DOHH2 (cell line): ENCODE data around the gene ALDH5A1.

ENCODE experiments used
- CTCF ChIP-seq: fragments of 200-600 bp; sonication (generic); IDR thresholded peaks from one replicate; pipeline ENCODE4 v1.5.1; 2014; ENCODE audit warnings: antibody characterized with exemption, mild to moderate bottlenecking, low read depth, low read length; ENCODE audit not compliant: poor library complexity, severe bottlenecking
- EZH2phosphoT487 ChIP-seq: fragments of 200-600 bp; sonication (generic); IDR thresholded peaks from 2 replicates; pipeline ENCODE4 v1.6.1; 2017; ENCODE audit warnings: borderline replicate concordance, mild to moderate bottlenecking, antibody characterized with exemption, low read length, moderate library complexity, mixed read lengths

- TF ChIP-seq EZH2phosphoT487 = no peak
- TF ChIP-seq CTCF = no peak
Measured at GRCh38 chr6:24535210-24535609, 40.4 kb downstream of the ALDH5A1 start.
